HG02938 (cell line): ENCODE data around the gene SLF2.

Source experiments
- ATAC-seq: cut with Tn5 transposase; IDR thresholded peaks from one replicate; pipeline ENCODE4 v1.9.1; 2021; ENCODE audit warnings: mild to moderate bottlenecking, moderate library complexity; ENCODE audit not compliant: unreplicated experiment

SLF2 gene

DNA sequence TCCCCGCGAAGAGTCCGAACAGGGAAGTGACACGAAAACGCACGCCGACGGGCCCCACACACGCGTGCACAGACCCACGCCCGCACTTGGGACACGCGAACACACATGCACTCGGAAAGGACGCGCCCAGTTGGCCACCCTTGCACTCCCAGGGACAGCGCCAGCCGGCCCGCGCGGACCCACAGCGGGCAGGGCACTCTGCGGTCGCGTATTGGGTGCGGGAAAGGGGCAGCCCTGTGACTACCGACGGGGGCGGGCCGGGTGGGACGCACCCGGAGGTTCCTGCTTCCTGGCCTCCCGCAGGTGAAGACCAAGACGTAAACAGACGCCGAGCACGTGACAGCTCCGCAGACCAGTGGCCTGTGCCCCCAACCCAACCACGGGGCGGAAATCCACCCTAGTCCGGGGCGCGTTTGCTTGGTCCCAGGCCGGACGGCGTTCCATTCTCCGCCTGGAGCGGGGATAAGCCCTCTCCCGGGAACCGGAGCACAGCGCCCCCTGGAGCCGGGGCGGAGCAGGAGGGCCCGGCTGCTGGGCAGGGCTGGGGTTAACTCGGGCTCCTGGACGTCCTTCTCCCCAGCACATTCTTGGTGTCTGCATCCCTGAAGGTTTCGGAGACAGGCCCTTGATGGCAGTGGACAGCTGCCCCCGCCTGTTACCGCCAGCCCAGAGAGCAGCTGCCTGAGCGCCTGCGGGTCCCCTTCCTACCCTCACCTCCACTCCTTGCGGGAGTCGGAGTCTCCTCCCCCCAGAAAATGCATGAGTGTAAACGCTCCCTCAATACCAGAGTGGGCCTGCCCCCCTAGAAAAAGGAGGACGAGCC lies 84.8 kb downstream of the SLF2 start:
- ATAC-seq = no peak

DNA sequence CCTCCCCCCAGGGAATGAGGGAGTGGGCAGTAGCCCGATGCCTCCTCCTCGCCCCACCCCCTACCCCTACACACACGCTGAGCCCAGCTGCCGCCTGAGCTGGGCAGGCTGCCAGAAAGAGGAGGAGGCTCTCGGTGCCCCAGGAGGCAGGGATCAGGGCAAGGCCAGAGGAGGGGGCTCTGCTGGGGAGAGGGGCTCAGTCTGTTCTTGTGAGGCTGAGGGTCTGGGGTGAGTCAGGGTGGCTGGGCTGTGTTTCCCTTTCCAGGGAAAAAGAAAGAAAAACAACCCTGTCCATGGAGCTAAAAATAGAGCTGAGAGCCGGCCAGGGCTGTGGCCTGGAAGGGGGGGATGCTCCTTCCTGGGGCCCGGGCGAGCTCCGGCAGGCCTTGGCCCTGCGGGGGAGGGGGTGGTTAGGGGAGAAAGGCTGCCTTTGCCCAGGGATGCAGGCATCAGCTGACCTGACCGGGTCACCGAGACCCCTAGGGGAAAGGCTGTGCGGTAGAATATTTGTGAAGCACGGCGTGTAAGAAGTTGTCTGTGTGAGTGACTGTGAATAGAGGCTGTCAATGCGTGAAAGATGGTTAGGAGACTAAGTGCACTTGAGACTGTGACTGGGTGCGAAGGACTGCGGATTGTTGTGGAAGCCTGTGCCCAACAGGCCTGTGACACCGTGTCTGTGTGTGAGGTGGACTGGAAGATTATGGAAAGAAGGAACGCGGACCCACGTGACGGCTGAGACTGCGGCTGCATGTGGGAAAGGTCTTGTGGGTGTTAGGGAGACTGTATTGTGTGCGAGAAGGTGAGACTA lies 85.6 kb downstream of the SLF2 start:
- peak; percentile 7 for ATAC-seq

DNA sequence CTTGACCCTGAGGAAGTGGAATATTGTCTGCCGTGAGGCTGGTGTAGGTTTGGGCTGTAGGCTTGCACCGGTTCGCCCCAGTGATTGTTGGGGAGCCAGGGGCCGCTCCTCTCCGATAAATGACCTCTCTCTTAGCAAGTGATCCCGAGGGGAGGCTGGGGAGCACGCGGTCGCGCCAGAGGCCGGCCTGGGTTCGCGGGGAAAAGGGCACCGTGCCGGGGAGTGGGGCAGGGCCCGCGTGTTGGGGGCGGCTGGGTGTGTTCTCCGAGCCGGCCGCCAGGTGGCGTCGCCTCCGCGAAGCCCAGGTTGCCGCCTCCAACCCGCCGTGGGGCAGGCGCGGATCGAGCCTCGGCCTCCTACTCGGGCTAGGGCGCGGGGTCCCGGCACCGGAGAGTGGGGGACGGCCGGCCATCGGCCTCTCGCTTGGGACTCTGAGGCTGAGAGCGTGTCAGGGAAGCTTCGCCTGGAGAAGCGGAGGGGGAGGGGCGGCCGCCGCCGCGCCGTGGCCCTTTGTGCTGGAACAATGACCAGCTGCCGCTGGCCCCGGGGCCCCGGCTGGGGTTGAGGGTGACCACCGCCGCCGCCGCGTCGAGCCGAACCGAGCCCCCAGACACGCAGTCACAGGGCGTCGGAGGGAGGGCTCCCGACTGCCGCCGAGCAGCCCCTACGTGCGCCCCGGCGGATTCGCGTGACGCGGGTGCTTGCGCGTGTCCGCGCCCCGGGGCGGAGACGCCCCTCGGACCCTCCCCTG lies 86.4 kb downstream of the SLF2 start:
- ATAC-seq = peak; percentile 42

DNA sequence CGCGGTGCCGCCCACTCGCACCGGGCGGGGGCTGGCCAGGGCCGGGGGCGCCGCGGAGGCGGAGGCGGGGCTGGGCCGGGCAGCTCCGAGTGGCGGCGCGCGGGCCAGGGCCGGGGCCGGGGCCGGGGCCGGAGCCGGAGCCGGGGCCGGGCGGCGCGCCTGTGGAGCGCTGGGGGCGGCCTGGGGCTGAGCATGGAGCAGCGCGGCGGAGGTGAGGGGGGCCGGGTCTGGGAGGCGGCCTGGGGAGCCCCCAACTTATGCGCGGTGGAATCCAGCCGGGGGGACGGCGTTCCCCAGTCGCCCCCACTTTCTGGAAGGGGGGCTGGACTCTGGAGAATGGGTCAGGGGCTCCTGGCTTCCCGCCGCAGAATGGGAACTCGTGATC lies 87.0 kb downstream of the SLF2 start, which contains the start of gene LZTS2:
Gene LZTS2 (plus strand): TSS at position 67 of the 385 bp plus-strand sequence. CDS start 2,731 bp downstream, outside the sequence.
- ATAC-seq = no peak

DNA sequence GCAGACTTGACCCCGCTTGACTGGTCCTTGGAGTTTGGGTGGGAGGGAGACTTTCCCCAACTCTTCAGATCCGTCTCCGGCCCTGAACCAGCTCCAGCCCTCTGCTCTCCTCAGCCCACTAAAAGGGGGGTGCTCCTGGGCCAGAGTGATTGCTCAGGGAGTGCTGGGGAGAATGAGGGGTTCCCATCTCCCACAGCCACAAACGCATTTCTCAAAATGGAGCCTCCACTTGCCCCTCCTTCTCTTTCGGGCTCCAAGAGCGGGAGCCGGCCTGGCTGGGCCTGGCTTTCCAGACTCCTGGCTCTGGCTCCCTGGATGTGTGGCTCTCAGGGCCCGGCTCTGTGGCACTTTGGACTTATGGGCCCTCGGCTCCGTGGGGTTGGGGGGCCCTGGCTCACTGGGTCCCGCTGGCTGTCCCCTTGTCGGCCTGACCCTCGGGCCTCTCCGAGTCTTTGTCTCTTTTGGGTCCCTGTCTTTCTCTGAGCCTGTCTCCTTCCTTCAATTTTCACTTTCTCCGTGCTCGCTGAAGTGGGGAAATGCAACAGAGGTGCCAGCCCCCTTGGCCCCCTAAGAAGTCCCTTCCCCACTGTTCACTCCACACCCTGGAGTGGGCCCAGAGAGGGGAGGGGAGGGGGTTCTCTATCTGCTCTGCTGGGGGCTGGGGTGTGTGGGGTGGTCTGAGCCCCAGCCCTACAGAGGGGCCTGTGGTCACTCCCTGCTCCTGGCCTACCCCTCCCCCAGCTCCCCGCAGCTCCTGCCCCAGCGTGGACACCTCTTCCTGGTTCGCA lies 87.6 kb downstream of the SLF2 start:
- no peak for ATAC-seq

DNA sequence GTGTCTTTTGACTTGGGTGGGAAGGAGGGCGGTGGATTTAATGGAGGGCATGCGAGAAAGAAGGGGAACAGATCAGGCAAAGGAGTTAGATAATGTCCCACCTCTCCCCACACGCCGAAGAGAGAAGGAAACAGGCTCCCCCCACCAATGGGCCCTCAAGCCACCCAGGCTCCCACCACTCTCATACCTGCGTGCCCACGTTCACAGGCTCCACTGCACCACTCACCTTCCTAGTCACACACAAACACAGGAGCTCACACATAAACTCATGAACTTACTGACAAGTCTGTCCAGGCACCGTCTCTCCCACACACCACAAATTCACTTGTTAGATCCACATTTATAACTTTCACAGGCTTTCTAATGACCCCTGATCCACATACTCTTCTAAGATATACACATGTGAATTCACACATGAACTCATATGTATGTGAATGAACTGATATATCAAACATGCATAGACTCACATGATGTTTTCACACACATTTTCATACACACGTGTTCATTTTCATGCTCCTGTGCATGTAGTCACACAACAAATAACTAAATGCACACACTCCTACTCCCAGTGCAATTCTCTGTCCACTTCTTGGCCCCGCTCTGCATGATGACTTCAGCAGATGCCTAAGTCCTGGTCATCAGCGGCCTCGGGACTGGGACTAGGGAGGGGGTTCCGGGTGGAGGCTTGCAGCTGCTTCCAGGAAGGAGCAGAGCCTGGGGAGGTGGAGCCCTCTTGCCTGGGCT lies 88.3 kb downstream of the SLF2 start:
- ATAC-seq = no peak

DNA sequence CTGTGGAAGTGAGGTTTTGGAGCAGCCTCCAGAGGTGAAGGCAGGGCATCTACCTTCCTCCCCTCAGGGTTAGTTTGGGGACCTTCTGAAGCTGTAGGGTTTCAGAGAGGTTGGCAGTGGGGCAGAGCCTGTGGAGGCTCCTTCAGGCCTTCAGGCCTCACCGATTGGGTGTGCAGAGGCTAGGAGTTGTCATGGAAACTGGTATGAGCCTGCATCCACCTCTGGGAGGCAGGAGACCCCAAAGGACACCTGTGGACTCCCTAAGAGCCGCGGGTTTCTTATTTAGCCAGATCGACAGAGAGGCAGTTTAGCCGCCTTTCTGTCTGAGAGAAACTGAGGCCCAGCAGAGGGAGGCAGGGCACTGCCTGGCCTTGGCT lies 88.9 kb downstream of the SLF2 start:
- ATAC-seq = no peak

DNA sequence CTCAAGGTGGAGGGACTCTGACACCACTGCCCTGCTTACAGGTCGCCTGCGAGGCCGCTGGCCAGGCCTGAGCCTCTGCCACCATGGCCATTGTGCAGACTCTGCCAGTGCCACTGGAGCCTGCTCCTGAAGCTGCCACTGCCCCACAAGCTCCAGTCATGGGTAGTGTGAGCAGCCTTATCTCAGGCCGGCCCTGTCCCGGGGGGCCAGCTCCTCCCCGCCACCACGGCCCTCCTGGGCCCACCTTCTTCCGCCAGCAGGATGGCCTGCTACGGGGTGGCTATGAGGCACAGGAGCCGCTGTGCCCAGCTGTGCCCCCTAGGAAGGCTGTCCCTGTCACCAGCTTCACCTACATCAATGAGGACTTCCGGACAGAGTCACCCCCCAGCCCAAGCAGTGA lies 89.7 kb downstream of the SLF2 start:
- ATAC-seq = no peak

DNA sequence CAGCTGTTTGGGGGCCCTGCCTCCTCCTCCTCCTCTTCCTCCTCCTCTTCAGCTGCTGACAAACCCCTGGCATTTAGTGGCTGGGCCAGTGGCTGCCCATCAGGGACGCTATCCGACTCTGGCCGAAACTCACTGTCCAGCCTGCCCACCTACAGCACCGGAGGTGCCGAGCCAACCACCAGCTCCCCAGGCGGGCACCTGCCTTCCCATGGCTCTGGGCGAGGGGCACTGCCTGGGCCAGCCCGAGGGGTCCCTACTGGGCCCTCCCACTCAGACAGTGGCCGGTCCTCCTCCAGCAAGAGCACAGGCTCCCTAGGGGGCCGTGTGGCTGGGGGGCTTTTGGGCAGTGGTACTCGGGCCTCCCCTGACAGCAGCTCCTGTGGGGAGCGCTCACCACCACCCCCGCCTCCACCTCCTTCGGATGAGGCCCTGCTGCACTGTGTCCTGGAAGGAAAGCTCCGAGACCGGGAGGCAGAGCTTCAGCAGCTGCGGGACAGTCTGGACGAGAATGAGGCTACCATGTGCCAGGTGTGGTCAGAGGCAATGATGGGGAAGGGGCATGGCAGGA lies 91.0 kb downstream of the SLF2 start:
- no peak for ATAC-seq

DNA sequence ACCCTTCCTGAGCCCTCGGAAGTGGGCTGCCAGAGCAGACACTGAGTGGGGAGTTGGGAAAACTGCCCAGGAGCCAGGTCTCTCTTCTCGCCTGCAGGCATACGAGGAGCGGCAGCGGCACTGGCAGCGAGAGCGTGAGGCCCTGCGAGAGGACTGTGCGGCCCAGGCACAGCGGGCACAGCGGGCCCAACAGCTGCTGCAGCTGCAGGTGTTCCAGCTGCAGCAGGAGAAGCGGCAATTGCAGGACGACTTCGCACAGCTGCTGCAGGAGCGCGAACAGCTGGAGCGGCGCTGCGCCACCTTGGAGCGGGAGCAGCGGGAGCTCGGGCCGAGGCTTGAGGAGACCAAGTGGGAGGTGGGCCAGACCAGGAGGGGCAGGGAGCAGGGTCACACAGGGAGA lies 92.6 kb downstream of the SLF2 start:
- no peak for ATAC-seq

DNA sequence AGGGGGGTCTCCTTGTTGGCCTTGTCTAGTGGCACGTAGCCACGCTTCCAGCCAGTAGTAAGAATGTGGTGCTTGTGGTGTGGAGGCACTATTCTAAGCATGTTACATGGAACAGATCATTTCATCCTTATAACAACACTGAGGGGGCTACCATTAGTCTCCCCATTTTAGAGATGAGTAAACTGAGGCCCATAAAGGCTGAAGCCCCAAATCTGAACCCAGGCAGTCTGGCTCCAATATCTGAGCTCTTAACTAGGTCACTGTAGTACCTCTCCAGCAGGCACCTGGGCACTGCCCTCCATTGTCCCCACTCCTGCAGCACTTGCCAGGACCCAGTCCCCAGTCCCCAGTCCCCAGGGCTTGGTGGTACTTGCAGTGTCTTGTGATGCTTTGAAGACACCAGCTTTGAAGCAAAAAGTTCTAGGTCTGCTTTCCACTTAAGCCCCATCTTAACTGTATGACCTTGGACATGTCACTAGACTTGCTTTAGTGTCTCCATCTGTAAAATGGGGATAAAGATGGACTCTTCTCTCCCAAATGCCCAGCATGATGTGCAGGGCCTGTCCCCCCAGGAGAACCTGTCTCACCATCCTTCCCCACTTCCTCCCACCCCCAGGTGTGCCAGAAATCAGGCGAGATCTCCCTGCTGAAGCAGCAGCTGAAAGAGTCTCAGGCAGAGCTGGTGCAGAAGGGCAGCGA lies 93.3 kb downstream of the SLF2 start:
- ATAC-seq = no peak

DNA sequence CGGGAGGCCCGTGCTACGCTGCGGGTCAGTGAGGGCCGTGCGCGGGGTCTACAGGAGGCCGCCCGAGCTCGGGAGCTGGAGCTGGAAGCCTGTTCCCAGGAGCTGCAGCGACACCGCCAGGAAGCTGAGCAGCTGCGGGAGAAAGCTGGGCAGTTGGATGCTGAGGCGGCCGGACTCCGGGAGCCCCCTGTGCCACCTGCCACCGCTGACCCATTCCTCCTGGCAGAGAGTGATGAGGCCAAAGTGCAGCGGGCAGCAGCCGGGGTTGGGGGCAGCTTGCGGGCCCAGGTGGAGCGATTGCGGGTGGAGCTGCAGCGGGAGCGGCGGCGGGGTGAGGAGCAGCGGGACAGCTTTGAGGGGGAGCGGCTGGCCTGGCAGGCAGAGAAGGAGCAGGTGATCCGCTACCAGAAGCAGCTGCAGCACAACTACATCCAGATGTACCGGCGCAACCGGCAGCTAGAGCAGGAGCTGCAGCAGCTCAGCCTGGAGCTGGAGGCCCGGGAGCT lies 93.9 kb downstream of the SLF2 start:
- no peak for ATAC-seq

DNA sequence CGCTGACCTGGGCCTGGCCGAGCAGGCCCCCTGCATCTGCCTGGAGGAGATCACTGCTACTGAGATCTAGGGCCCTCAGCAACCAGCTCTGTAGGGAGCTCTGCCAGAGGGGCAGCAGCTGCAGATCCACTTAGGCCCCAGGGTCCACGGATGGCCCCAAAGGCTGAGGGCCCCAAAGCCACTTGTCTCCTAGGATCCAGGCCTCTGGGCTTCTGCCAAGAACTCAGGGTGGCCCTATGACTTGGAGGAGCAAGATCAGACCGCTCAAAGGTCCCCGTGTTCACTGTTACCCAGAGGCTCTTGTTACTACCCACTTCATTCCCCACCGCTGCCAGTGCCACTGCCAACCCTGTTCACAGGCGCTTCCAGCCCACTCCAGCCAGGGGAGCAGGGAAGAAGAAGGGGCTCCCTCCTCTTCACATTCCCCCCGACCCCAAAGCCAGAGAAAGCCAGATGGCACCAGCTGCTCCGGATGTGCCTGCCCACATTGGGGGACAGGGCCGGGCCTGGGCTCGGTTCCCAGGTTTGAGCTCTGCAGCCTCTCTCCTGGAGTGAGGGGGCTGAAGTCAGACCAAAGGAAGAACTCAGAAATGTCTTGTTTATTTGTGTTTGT lies 94.4 kb downstream of the SLF2 start:
- no peak for ATAC-seq

DNA sequence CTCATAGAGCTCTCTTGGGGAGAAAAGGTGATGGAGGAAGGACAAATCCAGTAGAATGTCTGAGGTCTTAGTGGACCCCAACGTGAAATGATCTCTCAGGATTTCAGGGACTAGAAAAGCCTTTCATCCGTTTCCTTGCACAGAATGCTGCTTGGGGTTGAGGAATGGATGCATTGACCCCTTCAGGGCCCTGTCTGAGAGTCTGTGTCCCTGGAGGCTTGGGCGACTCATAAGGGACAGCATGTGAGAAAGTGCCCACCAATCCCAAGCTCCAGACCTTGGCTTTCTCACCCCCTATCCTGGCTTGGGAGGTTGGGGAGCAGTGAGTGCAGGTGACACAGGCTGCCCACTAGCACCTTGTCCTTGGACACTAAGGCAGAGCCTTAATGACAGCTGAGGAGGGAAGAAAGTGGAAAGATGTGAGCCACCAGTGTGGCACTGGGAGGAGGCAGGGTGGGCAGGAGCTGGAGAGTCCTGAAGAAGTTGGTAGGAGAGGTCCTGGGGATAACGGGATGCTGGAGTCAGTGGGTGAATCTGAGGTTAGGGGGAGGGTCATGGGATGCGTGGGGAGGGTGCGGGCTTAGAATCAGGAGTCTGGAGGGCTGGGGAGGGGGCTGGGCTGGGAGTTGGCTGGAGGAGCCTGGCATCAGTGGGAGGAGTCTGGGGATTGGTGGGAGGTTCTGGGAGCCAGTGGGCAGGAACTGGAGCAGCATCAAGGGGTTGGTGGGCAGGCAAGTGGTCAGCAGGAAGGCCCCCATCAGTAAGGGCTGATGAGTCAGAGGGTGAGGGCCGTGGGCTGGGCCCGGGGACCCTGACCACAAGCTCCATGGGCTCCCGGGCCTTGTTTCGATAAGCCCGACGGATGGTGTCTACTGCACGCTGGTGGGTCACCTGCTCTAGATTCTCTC lies 95.4 kb downstream of the SLF2 start:
- no peak for ATAC-seq

DNA sequence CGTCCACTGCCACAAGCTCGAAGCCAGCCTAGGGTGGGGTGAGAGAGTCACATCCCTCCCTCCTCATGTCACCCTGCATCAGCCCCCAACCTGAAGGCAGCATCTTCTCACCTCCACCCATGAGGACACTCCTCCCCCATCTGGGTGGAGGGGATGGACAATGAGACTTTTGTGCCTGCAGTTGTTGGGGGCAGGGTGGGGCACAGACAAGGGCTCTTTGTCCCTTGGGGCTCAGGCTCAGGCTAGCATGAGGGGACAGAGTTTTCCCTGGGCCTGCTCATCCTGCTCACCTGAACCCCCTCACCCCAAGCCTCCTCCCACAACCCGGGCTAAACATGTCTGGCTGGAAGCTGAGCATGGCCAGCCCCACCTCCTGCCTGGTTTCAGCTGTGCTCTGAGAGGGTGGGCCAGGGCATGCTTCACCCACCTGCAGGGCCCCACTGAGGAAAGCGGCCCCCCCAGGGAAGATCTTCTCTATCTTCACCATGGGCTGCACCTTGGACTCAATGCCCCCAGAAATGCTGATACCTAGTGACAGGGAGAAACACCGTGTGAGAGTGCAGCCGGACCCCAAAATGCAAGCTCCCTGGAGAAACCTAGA lies 96.2 kb downstream of the SLF2 start:
- ATAC-seq = no peak

DNA sequence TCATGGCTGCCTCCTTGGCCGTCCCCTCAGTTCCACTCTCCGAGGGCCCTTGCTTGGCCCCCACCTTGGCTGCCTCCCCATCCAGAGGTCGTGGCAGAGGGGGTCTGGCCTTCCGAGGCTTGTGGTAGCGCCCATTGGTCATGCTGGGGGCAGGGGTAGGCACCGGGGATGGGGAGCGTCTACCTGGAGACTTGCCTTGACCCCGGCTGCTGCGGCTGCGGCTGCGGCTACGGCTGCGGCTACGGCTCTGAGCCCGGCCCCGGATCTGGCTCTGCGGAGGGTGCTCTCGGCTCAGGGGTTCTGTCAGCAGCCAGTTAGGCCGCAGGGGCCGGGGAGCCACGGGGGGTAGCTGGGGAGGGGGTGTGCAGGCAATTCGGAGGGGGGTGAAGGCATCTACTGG lies 97.6 kb downstream of the SLF2 start:
- ATAC-seq = no peak
